Heart right ventricle (tissue), 16 donors: ENCODE measurements around the gene C10orf120. TPM values are rescaled to one million over a fixed set of nuclear protein-coding genes. Genes with fewer than 3 reads are reported as not detected.

Experiments
- ATAC-seq, 8 donors: fragments of 200-7000 bp; cut with Tn5 transposase; one replicate each; pipeline ENCODE4 v1.9.1; 2020; ENCODE audit warnings: mild to moderate bottlenecking in 8 of 8, moderate library complexity in 8 of 8, moderate number of reproducible peaks in 1 of 8
- DNase-seq, 2 donors: peaks; one replicate each; pipeline ENCODE4 v3.0.0-alpha.2; 2020
- H3K27ac ChIP-seq, 10 donors: fragments of 200-600 bp; sonication (generic) in 2 of 10; one replicate each; pipeline versions ENCODE4 v1.5.0 to v1.8.0; 2020 to 2022; ENCODE audit warnings: mild to moderate bottlenecking in 3 of 10
- H3K27me3 ChIP-seq, 7 donors: fragments of 200-600 bp; one replicate each; pipeline ENCODE4 v1.8.0; 2021 to 2022; ENCODE audit warnings: mild to moderate bottlenecking in 2 of 7
- H3K36me3 ChIP-seq, 9 donors: fragments of 200-600 bp; sonication (generic) in 1 of 9; one replicate each; pipeline versions ENCODE4 v1.5.0 to v1.8.0; 2020 to 2022; ENCODE audit warnings: mild to moderate bottlenecking in 2 of 9
- H3K4me1 ChIP-seq, 9 donors: fragments of 200-600 bp; sonication (generic) in 1 of 9; one replicate each; pipeline versions ENCODE4 v1.5.0 to v1.8.0; 2020 to 2022; ENCODE audit warnings: mild to moderate bottlenecking in 4 of 9
- H3K4me3 ChIP-seq, 10 donors: fragments of 200-600 bp; sonication (generic) in 2 of 10; one replicate each; pipeline versions ENCODE4 v1.5.0 to v1.8.0; 2020 to 2022; ENCODE audit warnings: mild to moderate bottlenecking in 7 of 10, moderate library complexity in 2 of 10
- H3K9me3 ChIP-seq, 11 donors: fragments of 200-600 bp in 10 of 11; sonication (generic) in 2 of 11; one replicate each; pipeline versions ENCODE4 v1.5.0 to v1.8.0; 2013 to 2022; ENCODE audit warnings: mild to moderate bottlenecking in 2 of 11, control low read depth in 1 of 11, moderate library complexity in 1 of 11
- CTCF ChIP-seq, 9 donors: fragments of 200-600 bp; sonication (generic) in 2 of 9; IDR thresholded peaks; one replicate each; pipeline versions ENCODE4 v1.5.0 to v1.8.0; 2021 to 2022; ENCODE audit warnings: antibody characterized with exemption in 9 of 9, mild to moderate bottlenecking in 5 of 9, moderate library complexity in 1 of 9
- WGBS, 2 donors: extraction: QIAGEN DNeasy Blood & Tissue Kit; methylation state at CpG; one replicate each; pipeline ENCODE4 v1.1.7; 2013; ENCODE audit warnings: inconsistent platforms in 1 of 2; 5-methylcytosine and 5-hydroxymethylcytosine counted together
- intact Hi-C, 10 donors: fragments of 100-400 bp; cut with DNase I; formaldehyde crosslinking; loops; one replicate each; pipeline versions ENCODE4 v1.11.1 to v1.14.2; 2022
- polyA plus RNA-seq, 2 donors: library from polyadenylated mRNA; stranded (reverse); fragments of 200-250 nt; gene quantifications; one replicate each; pipeline ENCODE4 v1.2.3, GENCODE V29; 2013
- total RNA-seq, 10 donors: library from RNA; stranded (reverse); fragmentation: NEBNext Ultra II Directional in 3 of 10; extraction: Animal tissue kit (Norgen Biotek cat#: 25700) in 3 of 10; gene quantifications; one replicate each; pipeline versions ENCODE4 v1.2.1 to v1.2.4, GENCODE V29; 2021 to 2023
- donor health status: Arrhythmogenic right ventricular cardiomyopathy.
- donor health status: ischemic (EF 13 %, LVEDD 7.1; RV severe dilation, severe dysfunction).
- donor health status: healthy with polysubstance abuse.
- donor health status: DM: no; HTN: yes; CAD: no.
- donor health status: DM: no; HTN: no; CAD: no.
- donor health status: ischemic (EF 25% LVEDD 6.9; RV normal size, moderate dysfunction).
- donor health status: ischemic (EF 25% LVEDD 5.7; RV mildly dilated, moderate dysfunction).
- donor health status: healthy.
- donor health status: DM: yes; HTN: yes; CAD: no.
- donor health status: Ischemic cardiomyopathy.
- donor health status: ischemic (EF 35%, LVEDD 5.7; RV mildly dilated, moderate dysfunction).
- donor health status: nonischemic (EF 11% LVEDD 7.7; RV severe dilation, severe dysfunction).
- donor health status: DM: yes; HTN: yes; CAD: no.
- donor health status: PGD.
- donor health status: ischemic (EF 29% LVEDD 5.4; RV normal size, mild dysfunction).
- donor health status: nonischemic (EF 23%, LVEDD 6.1; RV moderate dilation, normal function).

C10orf120 gene
- total and polyA plus RNA-seq, 12 donors = not detected

GRCh38 chr10:122740640-122741039 is 41.0 kb upstream of the C10orf120 start:
- DNase-seq (no peak), ATAC-seq (no peak)
- 69 to 76% methylated on average over 2 of the region's 2 CpGs for WGBS, 2 donors
- intact Hi-C loops = no loop called here
- H3K4me1 ChIP-seq = no peaks in the 10 kb centered on the region
- H3K27me3 ChIP-seq = peaks cover 0 to 31% (median 14%) of the 10 kb centered on the region in 7 donors
- H3K9me3 ChIP-seq = no peaks in the 10 kb centered on the region
- no peak overlapping the region for H3K27ac ChIP-seq
- no peak overlapping the region for H3K4me3 ChIP-seq
- no peak for TF ChIP-seq CTCF (IDR thresholded peaks at IDR 0.05)
- H3K36me3 ChIP-seq = no peaks in the 10 kb centered on the region

- Histone ChIP-seq H3K36me3 (no peaks in the 10 kb centered on the region), H3K4me1 (no peaks in the 10 kb centered on the region), H3K27ac (no peak overlapping the region), H3K9me3 (no peaks in the 10 kb centered on the region), H3K4me3 (no peak overlapping the region), H3K27me3 (peaks cover 0 to 26% (median 10%) of the 10 kb centered on the region in 7 donors)
- TF ChIP-seq CTCF (IDR thresholded peaks at IDR 0.05) = no peak
- 94% methylated on average over 2 of the region's 2 CpGs for WGBS, 2 donors
- DNase-seq (no peak), ATAC-seq (no peak)
- intact Hi-C loops = no loop called here
Measured at GRCh38 chr10:122738031-122738430, 38.4 kb upstream of the C10orf120 start.

GRCh38 chr10:122733931-122734665 is 34.5 kb upstream of the C10orf120 start:
- intact Hi-C loops = no loop called here
- ATAC-seq = no peak
- H3K27ac ChIP-seq = no peak overlapping the region
- no peak overlapping the region for H3K4me3 ChIP-seq
- no peak for TF ChIP-seq CTCF (IDR thresholded peaks at IDR 0.05)
- no peaks in the 10 kb centered on the region for H3K9me3 ChIP-seq
- peaks cover 0 to 46% (median 23%) of the 10 kb centered on the region in 7 donors for H3K27me3 ChIP-seq
- H3K36me3 ChIP-seq = no peaks in the 10 kb centered on the region
- 75 to 76% methylated on average over 13 of the region's 13 CpGs for WGBS, 2 donors
- no peak for DNase-seq
- no peaks in the 10 kb centered on the region for H3K4me1 ChIP-seq

- 60% methylated on average over 2 of the region's 2 CpGs for WGBS, 2 donors
- no peak for TF ChIP-seq CTCF (IDR thresholded peaks at IDR 0.05)
- H3K27ac ChIP-seq = no peak overlapping the region
Measured at GRCh38 chr10:122733443-122733842, 33.8 kb upstream of the C10orf120 start.

More at GRCh38 chr10:122733443-122733842, 33.8 kb upstream of the C10orf120 start:
- DNase-seq (no peak), ATAC-seq (no peak)
- Histone ChIP-seq H3K4me1 (no peaks in the 10 kb centered on the region), H3K36me3 (no peaks in the 10 kb centered on the region), H3K4me3 (no peak overlapping the region), H3K27me3 (peaks cover 0 to 51% (median 28%) of the 10 kb centered on the region in 7 donors), H3K9me3 (no peaks in the 10 kb centered on the region)
- intact Hi-C loops = no loop called here
